ENCODE measurements around the gene PROKR1. TPM values are rescaled to one million over a fixed set of nuclear protein-coding genes. Genes with fewer than 3 reads are reported as not detected.

PROKR1 gene
- polyA plus RNA-seq, 2 of the 4 experiments (the other 2 are of a cell fraction): not detected

GRCh38 chr2:68660658-68661057 lies 17.3 kb downstream of the PROKR1 start (continued):
- TF ChIP-seq CTCF (IDR thresholded peaks at IDR 0.05): no peak
- no peak for TF ChIP-seq HOXB5 (CRISPR knock-in tag; IDR thresholded peaks at IDR 0.05)

DNA sequence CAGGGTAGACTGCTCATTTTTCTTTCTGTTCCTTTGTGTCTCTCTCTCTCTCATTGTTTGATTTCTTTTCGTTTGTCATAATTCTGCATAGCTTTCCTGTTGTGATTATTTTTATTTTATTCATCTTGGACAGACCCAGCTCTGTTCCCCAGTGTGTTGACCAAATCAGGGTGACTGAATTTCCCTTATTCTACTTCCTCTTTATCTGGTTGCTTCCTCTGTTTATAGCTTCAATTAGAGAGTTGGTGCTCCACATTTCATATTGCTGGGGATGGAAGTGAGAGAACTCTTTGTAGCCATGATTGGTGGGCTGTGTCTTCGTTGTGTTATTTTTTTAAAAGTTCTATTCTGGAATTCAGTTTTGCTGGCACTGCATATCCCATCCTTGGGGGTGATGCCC lies 19.1 kb downstream of the PROKR1 start:
- FAIRE-seq (no peak), ATAC-seq (no peak), DNase-seq (ENCODE audit: low read depth in 1 of 2, low spot score in 1 of 2) (no peak)
- ChIA-PET CTCF (no interaction called here), POLR2A (no interaction called here)
- Histone ChIP-seq H3K4me2 (no peak overlapping the region), H3K4me1 (no peaks in the 10 kb centered on the region), H3K27ac (no peak overlapping the region), H3K4me3 (no peak overlapping the region), H3K9me3 (0 out of 3 replicates have a peak, but pooled peaks cover 3% of the 10 kb centered on the region)
- TF ChIP-seq CHD4 (IDR thresholded peaks at IDR 0.05; ENCODE audit: borderline replicate concordance) (no peak), POLR2AphosphoS2 (conservative IDR thresholded peaks at IDR 0.05; ENCODE audit: low read length) (no peak), NR3C1 (IDR thresholded peaks at IDR 0.05) (no peak), TFCP2L1 (CRISPR knock-in tag; IDR thresholded peaks at IDR 0.05) (no peak), FOXS1 (CRISPR knock-in tag; IDR thresholded peaks at IDR 0.05) (no peak), GATA3 (IDR thresholded peaks at IDR 0.05; ENCODE audit: borderline replicate concordance) (no peak), MYC (IDR thresholded peaks at IDR 0.05; ENCODE audit: borderline replicate concordance, low read length) (no peak), MAZ (IDR thresholded peaks at IDR 0.05; ENCODE audit: borderline replicate concordance, low read depth, low read length) (no peak), EHF (CRISPR knock-in tag; IDR thresholded peaks at IDR 0.05) (no peak), BHLHE40 (IDR thresholded peaks at IDR 0.05; ENCODE audit: low read depth, low read length) (no peak), CBX2 (IDR thresholded peaks at IDR 0.05; ENCODE audit: borderline replicate concordance, low read depth) (no peak), ESRRA (IDR thresholded peaks at IDR 0.05; ENCODE audit: borderline replicate concordance, low read length) (no peak)
- TF ChIP-seq, protein P1, sequence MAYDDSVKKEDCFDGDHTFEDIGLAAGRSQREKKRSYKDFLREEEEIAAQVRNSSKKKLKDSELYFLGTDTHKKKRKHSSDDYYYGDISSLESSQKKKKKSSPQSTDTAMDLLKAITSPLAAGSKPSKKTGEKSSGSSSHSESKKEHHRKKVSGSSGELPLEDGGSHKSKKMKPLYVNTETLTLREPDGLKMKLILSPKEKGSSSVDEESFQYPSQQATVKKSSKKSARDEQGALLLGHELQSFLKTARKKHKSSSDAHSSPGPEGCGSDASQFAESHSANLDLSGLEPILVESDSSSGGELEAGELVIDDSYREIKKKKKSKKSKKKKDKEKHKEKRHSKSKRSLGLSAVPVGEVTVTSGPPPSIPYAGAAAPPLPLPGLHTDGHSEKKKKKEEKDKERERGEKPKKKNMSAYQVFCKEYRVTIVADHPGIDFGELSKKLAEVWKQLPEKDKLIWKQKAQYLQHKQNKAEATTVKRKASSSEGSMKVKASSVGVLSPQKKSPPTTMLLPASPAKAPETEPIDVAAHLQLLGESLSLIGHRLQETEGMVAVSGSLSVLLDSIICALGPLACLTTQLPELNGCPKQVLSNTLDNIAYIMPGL (CRISPR knock-in tag; IDR thresholded peaks at IDR 0.05; ENCODE audit: borderline replicate concordance): no peak
- 2% methylated on average over 2 of the region's 2 CpGs for WGBS (ENCODE audit: missing lambda C conversion rate)

DNA sequence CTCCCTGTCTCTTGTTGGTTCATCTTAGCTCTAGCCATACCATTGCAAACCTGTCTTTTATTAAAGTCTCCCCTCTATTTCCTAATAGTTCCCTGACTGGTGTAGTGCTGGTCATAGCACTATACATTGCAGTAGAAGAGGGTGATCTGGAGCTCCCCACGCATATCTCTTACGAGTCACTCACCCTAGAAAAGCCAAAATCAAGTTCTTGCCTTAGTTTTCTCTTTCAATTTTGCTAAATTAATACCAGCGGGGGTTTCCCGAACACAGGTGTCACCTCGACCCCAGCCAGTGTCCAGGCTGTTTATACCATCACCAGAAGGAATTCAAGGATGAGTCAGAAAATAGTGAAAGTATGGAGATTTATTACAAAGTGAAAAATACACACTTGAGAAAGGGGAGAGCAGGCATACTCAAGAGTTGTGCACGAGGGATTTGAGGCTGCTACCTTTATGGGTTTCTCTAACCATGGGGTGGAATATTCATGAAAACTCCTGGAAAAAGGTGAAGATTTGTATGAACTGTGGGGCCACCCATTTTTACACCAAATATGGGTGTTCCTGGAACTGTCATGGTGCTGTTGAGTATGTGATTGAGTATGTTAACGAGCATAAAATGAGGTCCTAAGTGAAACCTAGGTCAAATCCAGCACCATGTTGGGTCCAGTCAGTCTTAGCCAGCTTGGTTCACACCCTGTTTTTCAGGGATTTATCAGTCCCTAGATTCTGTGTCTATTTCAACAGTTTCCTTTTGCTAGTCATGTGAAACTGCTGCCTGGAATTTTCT lies 20.2 kb downstream of the PROKR1 start:
- WGBS (ENCODE audit: missing lambda C conversion rate): 17% methylated on average over 7 of the region's 7 CpGs
- POLR2A ChIA-PET: no interaction called here
- no peak for TF ChIP-seq ESRRA (IDR thresholded peaks at IDR 0.05; ENCODE audit: borderline replicate concordance, low read length)
- TF ChIP-seq EHMT2 (IDR thresholded peaks at IDR 0.05; ENCODE audit: low read depth): no peak
- no peak for TF ChIP-seq HES2 (IDR thresholded peaks at IDR 0.05)
- no peak for TF ChIP-seq FOSL2 (IDR thresholded peaks at IDR 0.05)
- TF ChIP-seq FOSL2 (CRISPR knock-in tag; IDR thresholded peaks at IDR 0.05): no peak
- TF ChIP-seq ZFP36 (IDR thresholded peaks at IDR 0.05; ENCODE audit: borderline replicate concordance, partially characterized antibody): no peak
- no peak for TF ChIP-seq NR3C1 (IDR thresholded peaks at IDR 0.05)
- TF ChIP-seq MYC (IDR thresholded peaks at IDR 0.05; ENCODE audit: borderline replicate concordance, low read length): no peak
- TF ChIP-seq KDM5A (IDR thresholded peaks at IDR 0.05): no peak
- TF ChIP-seq MAZ (IDR thresholded peaks at IDR 0.05; ENCODE audit: borderline replicate concordance, low read depth, low read length): no peak
- TF ChIP-seq BCL3 (IDR thresholded peaks at IDR 0.05): no peak
- no peak for TF ChIP-seq MAX (IDR thresholded peaks at IDR 0.05)
- no peak for TF ChIP-seq EHF (CRISPR knock-in tag; IDR thresholded peaks at IDR 0.05)
- no peak for TF ChIP-seq MAFK (IDR thresholded peaks at IDR 0.05; ENCODE audit: partially characterized antibody)
- TF ChIP-seq, protein P2, sequence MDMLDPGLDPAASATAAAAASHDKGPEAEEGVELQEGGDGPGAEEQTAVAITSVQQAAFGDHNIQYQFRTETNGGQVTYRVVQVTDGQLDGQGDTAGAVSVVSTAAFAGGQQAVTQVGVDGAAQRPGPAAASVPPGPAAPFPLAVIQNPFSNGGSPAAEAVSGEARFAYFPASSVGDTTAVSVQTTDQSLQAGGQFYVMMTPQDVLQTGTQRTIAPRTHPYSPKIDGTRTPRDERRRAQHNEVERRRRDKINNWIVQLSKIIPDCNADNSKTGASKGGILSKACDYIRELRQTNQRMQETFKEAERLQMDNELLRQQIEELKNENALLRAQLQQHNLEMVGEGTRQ (IDR thresholded peaks at IDR 0.05): no peak
- no peak for TF ChIP-seq RARB (CRISPR knock-in tag; IDR thresholded peaks at IDR 0.05)
- TF ChIP-seq PHF8 (IDR thresholded peaks at IDR 0.05; ENCODE audit: borderline replicate concordance, low read depth): no peak
- TF ChIP-seq ZNF302 (CRISPR knock-in tag; IDR thresholded peaks at IDR 0.05): no peak

More for the DNA sequence above, 20.2 kb downstream of the PROKR1 start:
- Histone ChIP-seq H3K4me1 (no peaks in the 10 kb centered on the region), H3K27ac (no peak overlapping the region), H3K9me3 (0 out of 3 replicates have a peak, but pooled peaks cover 6% of the 10 kb centered on the region), H3K4me2 (no peak overlapping the region), H3K4me3 (no peak overlapping the region)
- CTCF ChIA-PET: interaction anchor here (0.8 to 1.1 kb wide), 2 partner anchors 68 to 262 kb away, joined by 3 read pairs; no protein-coding TSS in a partner anchor
- DNase-seq (ENCODE audit: low read depth in 1 of 2, low spot score in 1 of 2) (no peak), ATAC-seq (no peak), FAIRE-seq (no peak)
